NCI-H2196 (cell line): ENCODE data around the gene NRCAM.
"Not testable (repeated sequence)": the region's sequence is repeated elsewhere in the genome, so short reads cannot be mapped to it uniquely, and the experiment has no call there.

ENCODE experiments used
- DNase-seq: peaks from one replicate; lab custom pipeline; 2025; ENCODE audit not compliant: unreplicated experiment; lab: John Stamatoyannopoulos, UW

Gene NRCAM

DNA sequence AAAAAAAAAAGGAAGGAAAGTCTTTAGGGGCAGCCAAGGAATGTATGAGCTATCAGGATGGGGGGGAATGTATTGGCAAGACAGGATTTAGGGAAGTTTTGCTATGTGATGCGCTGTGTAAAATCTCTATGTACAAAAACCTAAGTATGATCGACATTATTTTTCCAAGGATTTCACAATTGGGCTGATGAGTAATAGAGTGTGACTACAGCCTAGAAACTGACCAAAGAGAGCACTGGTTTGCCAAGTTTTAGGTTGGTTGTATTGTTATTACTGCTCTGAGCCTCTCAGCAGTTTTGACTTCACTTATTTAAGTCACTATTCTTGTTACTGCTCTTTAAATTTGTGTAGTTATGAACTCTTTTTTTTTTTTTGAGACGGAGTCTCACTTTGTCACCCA, 107.3 kb downstream of the NRCAM start:
- DNase-seq: no peak

DNA sequence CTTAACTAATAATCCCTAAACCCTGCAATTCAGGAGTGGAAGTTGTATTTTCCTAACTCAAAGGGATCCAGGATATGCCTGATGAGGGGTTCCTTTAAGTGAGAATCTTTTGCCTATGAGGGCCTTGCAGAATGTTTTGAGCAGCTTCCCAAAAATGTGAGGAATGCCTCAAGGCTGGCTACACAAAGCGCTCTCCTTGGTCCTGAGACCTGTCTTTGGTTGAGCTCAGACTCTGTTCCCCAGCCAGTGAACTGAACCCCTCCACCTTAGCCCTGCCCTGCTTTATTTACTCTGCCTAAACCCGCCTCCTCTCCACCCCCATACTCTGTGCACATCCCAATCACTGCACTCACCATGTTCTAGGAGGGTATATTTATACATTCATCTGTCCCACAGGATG, 108.6 kb downstream of the NRCAM start:
- DNase-seq: no peak

DNA sequence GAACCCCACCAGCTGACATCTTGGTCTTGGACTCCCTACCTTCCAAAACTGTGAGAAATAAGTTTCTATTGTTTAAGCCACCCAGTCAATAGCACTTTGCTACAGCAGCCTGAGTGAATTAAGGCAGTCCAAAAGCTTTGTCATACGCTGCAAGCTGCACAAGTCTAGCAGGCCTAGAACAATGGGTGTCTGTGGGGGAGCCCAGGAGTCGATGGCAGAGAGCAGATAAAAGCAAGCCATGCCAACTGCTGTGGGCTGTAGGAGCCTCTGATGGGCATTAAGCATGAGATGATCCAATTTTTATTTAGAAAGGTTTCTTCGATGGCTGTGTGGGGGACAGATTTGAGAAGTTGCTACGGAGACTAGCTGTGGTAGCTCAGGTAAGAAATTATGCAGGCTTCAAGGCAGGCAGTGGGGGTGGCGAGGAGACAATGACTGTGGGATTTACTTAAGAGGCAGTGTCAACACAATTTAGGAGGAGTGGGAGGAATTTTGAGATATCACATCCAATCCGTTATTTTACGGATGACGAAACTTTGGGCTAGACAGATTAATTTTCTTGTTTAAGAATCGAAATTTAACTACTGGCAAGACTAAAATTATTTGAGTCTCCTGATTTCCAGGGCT, 110.4 kb downstream of the NRCAM start:
- no peak for DNase-seq

DNA sequence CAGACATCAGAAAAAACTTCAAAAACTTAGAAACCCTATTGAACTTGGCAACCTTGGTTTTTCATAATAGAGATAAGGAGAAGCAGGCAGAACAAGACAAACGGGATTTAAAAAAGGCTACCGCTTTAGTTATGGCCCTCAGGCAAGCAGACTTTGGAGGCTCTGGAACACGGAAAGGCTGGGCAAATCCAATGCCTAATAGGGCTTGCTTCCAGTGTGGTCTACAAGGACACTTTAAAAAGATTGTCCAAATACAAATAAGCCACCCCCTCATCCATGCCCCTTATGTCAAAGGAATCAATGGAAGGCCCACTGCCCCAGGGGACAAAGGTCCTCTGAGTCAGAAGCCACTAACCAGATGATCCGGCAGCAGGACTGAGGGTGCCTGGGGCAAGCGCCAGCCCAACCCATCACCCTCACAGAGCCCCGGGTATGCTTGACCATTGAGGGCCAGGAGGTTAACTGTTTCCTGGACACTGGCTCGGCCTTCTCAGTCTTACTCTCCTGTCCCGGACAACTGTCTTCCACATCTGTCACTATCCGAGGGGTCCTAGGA, 115.3 kb downstream of the NRCAM start:
- DNase-seq: no peak

DNA sequence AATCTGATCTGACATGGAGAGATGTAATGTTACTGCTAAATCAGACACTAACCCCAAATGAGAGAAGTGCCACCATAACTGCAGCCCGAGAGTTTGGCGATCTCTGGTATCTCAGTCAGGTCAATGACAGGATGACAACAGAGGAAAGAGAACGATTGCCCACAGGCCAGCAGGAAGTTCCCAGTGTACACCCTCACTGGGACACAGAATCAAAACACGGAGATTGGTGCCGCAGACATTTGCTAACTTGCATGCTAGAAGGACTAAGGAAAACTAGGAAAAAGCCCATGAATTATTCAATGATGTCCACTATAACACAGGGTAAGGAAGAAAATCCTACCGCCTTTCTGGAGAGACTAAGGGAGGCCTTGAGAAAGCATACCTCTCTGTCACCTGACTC, 115.8 kb downstream of the NRCAM start:
- not testable (repeated sequence) for DNase-seq

DNA sequence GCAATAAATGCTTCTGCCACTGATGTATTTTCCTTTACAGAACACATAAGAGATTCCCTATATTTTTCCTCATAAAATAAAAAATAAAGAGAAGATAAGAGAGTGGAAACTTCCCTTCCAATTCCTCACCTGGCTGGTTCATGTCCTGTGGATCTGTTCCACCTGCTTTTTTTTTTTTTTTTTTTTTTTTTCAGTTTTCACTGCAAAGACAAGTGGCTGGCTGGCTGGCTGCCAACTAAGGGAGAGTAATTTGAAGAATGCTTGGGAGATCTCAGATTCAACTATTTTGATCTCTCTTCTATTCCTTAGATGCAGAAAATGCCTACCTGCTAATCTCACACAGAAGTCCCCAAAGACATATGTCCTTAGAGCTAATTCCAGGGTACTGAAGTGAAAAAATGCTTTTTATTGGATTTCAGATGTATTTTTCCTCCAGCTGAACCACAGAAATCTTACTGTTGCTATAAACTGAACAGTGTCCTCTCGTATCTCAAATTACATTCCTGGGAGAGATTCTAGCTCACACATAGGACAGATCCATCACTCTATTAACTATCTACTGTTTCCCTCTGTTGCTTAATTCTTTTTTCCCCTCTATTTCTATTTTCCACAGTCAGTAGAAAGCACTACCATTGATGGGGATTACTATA, 120.8 kb downstream of the NRCAM start:
- peak; percentile 69 for DNase-seq

GRCh38 chr7:108332937-108333336, 123.3 kb downstream of the NRCAM start:
- DNase-seq: no peak

GRCh38 chr7:108331971-108332370, 124.3 kb downstream of the NRCAM start:
- DNase-seq: no peak

DNA sequence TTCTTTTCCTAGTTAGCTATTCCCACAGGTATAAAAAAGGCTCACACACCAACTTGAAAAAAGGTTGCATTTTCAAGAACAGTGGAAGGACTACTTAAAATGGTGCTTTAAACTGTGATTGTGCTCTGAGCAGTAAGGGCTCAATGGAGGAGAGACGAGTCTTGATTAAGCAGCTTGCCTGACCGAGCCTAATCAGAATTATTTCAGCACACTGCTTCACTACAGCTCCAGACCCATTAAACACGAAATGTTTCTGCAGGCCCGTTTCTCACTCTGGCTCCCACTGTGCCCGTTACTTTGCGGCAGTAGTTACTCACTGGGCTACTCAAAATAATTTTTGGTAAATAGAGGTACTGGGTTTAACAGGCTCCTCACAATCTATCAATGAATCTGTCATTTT, 126.0 kb downstream of the NRCAM start:
- DNase-seq: no peak

GRCh38 chr7:108329514-108329913, 126.7 kb downstream of the NRCAM start:
- DNase-seq: no peak

- no peak for DNase-seq
Observed at GRCh38 chr7:108328174-108328651, 128.0 kb downstream of the NRCAM start.

- DNase-seq: no peak
Observed at GRCh38 chr7:108327353-108327752, 128.9 kb downstream of the NRCAM start.

GRCh38 chr7:108326938-108327337, 129.3 kb downstream of the NRCAM start:
- DNase-seq: no peak

- DNase-seq: peak; percentile 37
Observed at GRCh38 chr7:108324053-108325038, 131.9 kb downstream of the NRCAM start.

GRCh38 chr7:108322925-108323832, 133.1 kb downstream of the NRCAM start:
- DNase-seq: no peak

DNA sequence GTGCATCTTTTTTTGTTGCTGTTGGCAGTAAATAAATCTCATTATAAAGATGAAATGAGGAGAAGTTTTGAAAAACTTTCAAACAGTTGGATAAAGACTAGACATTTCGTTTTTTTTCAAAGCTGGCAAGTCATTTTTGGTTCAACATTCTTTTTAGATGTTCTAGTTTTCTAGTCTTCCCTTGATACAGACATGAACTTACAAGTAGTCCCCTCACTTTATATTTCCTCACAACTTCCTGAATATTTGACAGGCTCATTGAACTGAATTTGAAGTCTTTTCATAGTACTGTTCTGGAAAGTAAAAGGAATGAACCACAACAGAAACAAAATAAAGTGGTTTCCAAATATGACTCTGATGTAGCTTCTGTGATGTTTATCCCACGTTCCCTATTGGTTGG, 134.2 kb downstream of the NRCAM start:
- DNase-seq: no peak

DNA sequence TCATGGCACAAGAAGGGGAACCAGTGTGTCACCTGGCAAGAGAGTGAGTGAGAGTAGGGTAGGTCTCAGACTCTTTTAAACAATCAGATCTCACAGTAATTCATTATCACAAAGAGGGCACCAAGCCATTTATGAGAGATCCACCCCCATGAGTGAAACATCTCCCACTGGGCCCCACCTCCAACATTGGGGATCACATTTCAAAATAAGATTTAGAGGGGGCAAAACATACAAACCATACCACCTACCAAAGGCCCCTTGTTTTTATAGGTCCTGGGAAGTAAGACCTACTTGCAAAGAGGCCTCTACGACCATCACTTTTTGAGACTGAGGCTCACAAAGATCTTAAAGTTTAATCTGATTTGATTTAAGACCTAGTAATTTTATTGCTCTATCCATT, 134.9 kb downstream of the NRCAM start:
- no peak for DNase-seq

DNA sequence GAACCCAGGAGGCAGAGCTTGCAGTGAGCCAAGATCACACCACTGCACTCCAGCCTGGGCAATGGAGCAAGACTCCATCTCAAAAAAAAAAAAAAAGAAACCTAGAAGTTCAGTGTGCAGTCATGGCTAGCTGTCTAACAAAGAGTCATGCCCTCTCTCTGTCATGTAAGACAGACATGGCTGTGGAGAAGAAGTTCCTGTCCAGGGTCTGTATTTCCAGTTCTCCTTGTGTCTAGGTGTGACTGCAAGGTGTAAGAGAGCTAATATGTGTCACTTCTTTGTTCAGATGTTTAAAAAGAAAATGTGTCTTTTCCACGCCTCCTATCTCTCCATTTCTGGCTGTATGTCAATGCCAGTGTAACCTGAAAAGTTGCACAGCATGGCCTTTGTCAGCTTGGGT, 139.5 kb downstream of the NRCAM start:
- DNase-seq: no peak

DNA sequence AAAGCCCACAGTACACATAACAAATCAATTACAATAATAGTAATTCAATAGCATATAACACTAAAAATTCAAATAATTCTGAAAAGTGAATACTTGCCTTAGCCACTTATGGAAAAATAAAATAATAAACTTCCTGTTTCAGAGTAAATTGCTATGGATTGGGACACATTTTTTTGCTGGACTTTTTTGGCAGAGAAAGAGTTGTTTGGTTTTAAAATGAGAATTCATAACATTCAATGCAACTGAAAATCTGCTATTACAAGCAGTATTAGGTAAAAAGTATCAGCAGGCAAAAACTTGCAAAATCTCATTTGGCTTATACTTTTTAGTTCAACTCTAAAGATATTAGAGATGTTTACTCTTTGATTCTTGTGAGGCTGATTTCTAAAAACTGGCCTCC, 141.7 kb downstream of the NRCAM start:
- no peak for DNase-seq

- DNase-seq: no peak
Observed at GRCh38 chr7:108314049-108314448, 142.2 kb downstream of the NRCAM start.
